ENCODE data around the gene KDM8.
"Not testable (repeated sequence)": the region's sequence is repeated elsewhere in the genome, so short reads cannot be mapped to it uniquely, and the experiment has no call there.

KDM8 gene

DNA sequence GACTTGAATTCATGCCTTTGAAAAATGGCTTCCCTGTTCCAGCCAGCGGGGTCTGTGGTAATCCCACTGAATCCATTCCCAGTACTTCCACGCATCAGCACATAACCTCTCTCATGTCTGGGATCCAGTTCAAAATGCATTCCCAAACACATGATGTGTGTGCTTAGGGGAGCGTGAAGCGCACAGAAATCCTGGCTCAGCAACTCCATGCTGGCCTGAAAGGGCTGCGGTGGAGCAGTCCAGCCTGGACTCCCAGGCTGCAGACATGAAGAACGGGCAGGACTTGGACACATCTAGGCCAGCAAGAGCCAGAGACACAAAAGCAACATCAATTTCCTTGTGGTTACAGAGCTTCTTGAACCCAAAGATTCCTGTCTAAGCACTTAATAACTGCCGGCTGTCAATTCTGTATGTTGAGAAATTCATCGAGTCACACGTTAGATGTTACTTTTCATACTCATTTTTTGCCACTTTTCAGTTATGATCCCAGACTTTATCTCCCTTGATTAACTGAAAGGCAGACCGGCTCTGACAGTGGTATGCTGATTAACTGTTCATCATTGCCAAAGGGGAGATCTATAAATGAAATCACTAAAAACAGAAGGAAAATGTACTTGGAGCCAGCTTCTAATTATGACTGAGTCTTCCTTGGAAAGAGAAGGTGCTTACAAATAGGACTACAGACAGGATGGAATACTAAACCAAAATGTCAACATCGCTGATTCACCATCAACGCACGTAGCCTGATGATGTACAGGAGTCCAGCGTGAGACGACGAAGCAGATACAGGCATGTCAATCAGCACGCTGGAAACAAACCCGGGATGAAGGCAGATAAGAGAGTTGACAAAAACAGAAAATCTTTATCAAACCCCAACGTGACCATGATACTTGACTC, 42.2 kb downstream of the KDM8 start:
- DNase-seq = no peak

GRCh38 chr16:27246439-27246838, 43.1 kb downstream of the KDM8 start:
- no peak for DNase-seq

- DNase-seq = not testable (repeated sequence)
These were observed 43.8 kb downstream of the KDM8 start for GRCh38 chr16:27247076-27247475.

DNA sequence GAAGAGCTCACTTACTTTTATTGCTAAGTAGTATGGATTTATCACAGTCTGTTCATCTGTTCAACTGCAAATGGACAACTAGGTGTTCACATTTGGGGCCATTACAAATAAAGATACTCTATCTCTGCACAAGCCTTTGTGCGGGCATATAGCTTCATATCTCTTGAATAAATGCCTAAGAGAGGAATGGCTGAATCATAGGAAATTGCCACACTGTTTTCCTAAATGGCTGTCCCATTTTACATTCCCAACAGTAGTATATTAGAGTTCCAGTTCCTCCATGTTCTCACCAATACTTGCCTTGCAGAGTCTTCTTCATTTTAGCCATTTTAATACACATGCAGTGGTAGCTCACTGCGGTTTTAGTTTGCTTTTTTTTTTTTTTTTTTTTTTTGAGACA, 44.7 kb downstream of the KDM8 start:
- DNase-seq = no peak

GRCh38 chr16:27248886-27249285, 45.6 kb downstream of the KDM8 start:
- DNase-seq = not testable (repeated sequence)

DNA sequence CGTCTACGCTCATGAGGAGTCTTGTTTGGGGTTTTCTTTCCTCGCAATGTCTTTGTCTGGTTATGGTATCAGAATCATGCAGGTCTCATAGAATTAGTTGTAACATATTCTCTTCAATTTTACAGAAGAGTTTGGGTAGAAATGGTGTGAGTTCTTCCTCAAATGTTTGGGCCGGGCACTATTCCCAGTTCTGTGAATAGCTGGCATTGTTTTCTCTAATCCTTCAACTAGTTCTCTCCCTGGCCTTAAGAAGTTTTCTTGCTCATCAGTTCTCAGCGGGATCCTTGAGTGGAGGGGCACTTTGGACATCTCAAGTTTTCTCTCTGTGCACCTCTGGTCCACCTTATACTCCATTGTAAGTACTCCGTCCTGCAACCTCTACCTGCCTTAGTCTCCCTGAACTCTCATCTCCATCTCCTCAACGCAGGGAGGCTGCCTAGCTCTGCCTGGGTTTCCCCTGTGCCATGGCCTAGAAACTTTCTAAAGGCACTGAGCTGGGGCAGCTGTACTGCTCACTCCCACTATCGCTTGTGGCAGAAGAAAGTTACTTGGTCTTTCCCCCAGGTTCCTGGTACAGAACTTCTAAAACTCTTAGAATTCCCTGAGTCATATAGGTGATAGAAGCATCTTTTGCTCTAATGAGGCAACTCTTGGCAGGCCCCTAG, 48.3 kb downstream of the KDM8 start:
- no peak for DNase-seq

GRCh38 chr16:27252206-27252585, 48.9 kb downstream of the KDM8 start:
- DNase-seq = no peak

GRCh38 chr16:27253526-27253930, 50.2 kb downstream of the KDM8 start:
- DNase-seq = no peak

DNA sequence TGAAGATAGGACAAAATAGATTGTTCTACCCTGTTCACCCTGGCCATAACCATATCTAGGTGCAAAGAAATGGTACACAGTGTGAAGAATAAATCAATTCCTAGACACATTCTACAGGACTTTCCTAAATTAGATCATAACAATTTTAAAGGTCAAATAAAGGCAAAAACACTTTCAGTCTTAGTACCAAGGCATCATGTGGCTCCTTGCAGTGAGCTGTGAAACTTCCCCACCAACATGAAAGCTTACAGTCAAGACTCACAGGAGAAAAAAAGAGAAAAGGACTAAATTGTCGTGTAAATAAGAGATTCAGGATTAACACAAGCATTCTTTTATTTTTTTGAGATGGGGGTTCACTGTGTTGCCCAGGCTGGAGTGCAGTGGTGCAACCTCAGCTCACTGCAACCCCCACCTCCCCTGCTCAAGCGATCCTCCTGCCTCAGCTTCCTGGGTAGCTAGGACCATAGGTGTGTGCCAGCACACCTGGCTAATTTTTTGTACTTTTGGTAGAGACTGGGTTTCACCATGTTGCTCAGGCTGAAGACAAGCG, 51.0 kb downstream of the KDM8 start:
- DNase-seq = no peak

DNA sequence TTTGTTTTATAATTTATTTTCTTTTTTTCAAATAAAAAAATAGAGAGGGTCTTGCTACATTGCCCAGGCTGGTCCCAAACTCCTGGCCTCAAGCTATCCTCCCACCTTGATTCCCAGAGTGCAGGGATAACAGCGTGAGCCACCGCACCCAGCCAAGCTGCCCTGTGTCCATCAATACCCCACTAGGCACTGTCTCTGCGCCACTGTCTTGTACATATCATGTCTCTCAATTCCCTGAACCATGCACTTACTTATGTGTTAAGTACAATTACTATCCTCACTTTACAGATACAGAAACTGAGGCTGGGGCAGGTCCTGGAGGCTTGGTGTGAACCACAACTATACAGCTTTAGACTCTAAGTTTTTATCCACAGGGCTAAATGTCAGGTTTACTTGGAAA, 53.5 kb downstream of the KDM8 start:
- no peak for DNase-seq

- no peak for DNase-seq
These were observed 53.9 kb downstream of the KDM8 start for GRCh38 chr16:27257271-27257670.

- no peak for DNase-seq
These were observed 55.0 kb downstream of the KDM8 start for GRCh38 chr16:27258241-27258734.

GRCh38 chr16:27259710-27260109, 56.4 kb downstream of the KDM8 start:
- no peak for DNase-seq

- DNase-seq = not testable (repeated sequence)
These were observed 59.6 kb downstream of the KDM8 start for GRCh38 chr16:27262904-27263423.

DNA sequence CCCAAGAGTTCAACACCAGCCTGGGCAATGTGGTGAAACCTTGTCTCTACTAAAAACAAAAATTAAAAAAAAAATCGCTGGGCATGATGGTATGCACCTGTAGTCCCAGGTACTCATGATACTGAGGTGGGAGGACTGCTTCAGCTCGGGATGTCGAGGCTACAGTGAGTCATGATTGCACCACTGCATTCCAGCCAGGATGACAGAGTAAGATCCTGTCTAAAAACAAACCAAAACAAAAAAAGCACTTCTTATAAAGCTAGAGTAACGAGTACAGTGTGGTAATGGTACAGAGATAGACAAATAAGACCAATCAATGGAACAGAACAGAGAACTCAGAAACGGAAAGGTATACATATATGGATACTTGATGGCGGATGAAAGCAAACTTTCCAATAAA, 60.8 kb downstream of the KDM8 start:
- DNase-seq = no peak

GRCh38 chr16:27265982-27266381, 62.7 kb downstream of the KDM8 start:
- DNase-seq = no peak

- no peak for DNase-seq
These were observed 63.8 kb downstream of the KDM8 start for GRCh38 chr16:27267037-27267677.

GRCh38 chr16:27268376-27269299, 65.3 kb downstream of the KDM8 start, which contains the start of gene NSMCE1:
NSMCE1 (minus strand) TSS chr16:27268772; CDS start chr16:27257570, 11,202 bp downstream.
- DNase-seq = no peak

DNA sequence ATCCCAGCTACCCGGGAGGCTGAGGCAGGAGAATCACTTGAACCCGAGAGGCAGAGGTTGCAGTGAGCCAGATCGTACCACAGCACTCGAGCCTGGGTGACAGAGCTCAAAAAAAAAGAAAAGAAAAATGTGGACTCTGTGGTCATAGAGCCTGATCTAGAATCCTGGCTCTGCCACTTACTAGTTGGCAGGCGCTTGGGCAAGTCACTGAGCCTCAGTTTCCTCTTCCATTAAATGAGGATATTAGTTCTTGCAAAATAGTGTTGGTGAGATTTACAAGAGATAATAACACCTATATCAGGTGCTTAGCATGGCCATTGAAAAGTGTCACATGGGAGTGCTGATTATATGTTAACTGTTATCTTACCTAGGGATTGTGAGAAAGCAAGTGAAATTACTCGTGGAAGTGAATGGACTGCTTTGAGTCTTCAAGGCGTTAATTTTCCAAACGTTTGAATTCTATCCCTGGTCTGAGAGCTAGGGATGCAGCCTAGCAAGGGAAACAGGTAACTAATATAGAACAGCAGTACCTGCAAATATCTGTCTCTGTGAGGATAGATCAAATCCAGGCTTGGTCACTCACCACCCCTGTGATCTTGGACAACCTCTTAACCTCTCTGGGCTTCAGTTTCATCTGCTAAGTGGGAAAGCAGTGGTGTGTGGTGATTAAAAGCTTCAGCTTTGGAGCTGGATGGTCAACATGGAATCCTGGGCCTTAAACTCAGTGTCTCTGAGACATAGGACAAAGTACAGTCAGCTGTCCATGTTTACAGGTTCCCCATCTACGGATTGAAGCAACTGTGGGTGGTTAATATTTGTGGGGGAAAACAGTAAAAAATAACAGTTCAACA, 66.2 kb downstream of the KDM8 start:
- no peak for DNase-seq

- no peak for DNase-seq
These were observed 67.0 kb downstream of the KDM8 start for GRCh38 chr16:27270349-27270748.

All from SIG-M5 (cell line).